KOPT-K1 (cell line): ENCODE measurements around the gene GPX4.

Source experiments
- H3K27ac ChIP-seq: fragments of 200-600 bp; sonication (generic); 2 replicates; pipeline ENCODE4 v1.5.1; 2016; ENCODE audit warnings: antibody characterized with exemption, mild to moderate bottlenecking, low read depth, low read length; ENCODE audit not compliant: poor library complexity, severe bottlenecking
- H3K36me3 ChIP-seq: fragments of 200-600 bp; sonication (generic); 2 replicates; pipeline ENCODE4 v1.5.1; 2017; ENCODE audit warnings: antibody characterized with exemption, mild to moderate bottlenecking, low read length, moderate library complexity; ENCODE audit not compliant: insufficient read depth
- H3K9me3 ChIP-seq: fragments of 200-600 bp; sonication (generic); 2 replicates; pipeline ENCODE4 v1.5.1; 2017; ENCODE audit warnings: antibody characterized with exemption, low read length, mild to moderate bottlenecking; ENCODE audit not compliant: insufficient read depth, poor library complexity, severe bottlenecking

GPX4 gene

DNA sequence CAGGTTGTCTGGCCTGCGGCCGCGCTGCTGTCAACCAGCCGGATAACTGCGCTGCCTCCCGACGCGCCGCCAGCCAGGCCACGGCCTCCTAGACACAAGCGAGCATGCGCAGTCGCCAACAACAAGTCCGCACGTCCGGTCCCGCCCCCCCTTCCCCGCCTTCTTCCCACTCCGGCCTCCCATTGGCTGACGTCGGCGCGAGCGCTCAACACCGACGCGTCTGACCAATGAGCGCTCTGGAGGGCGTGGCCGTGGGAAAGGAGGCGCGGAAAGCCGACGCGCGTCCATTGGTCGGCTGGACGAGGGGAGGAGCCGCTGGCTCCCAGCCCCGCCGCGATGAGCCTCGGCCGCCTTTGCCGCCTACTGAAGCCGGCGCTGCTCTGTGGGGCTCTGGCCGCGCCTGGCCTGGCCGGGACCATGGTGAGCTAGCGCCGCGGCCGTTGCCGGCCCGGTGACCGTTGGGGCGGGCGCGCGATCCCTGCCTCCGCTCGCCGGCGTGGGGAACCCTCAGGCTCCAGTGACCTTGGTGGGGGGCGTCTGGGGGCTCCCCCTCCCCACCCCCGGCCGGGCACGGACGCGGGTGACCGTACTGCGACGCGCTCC lies at the start of gene GPX4:
Gene GPX4, plus strand, starts transcription at position 287 of the 603 bp plus-strand sequence. Its CDS starts 50 bp downstream, at position 337.
- Histone ChIP-seq H3K27ac (peak within 1 kb of the TSS; percentile 81), H3K36me3 (peaks cover 28% of the 10 kb centered on the region)

DNA sequence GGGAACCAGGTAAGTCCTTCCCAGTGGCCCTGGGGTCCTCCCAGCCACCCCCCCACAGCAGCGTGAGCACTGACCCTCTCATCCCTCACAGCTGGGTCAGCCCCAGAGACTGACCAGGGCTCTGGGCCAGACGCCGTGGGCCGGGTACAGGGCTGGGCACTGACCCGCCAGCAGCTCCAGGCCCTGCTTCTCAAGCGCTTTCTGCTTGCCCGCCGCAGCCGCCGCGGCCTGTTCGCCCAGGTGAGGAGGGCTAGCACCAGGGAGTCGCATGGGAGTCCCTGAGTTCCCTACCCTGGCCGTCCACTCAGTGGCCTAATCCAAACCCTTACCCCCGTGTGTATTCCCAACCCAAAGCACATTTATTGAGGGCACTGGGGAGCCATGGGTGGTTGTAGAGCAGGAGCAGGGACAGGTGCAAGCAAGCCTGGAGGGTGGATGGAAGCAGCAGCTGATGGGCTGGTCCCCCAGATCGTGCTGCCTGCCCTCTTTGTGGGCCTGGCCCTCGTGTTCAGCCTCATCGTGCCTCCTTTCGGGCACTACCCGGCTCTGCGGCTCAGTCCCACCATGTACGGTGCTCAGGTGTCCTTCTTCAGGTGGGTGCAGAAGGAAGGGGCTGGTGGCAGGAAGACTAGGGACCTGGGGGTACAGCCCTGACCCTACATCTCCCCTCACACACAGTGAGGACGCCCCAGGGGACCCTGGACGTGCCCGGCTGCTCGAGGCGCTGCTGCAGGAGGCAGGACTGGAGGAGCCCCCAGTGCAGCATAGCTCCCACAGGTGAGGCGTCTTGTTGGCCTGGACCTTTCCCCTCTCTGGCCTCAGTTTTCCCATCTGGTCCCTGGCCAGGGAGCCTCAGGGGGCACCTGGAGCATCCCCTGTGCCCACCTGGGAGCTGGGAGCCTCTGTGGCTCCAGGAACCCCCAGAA lies 49.4 kb upstream of the GPX4 start:
- H3K27ac ChIP-seq = no peak overlapping the region
- H3K9me3 ChIP-seq = no peaks in the 10 kb centered on the region
- peaks cover 4% of the 10 kb centered on the region; the same call in 1 of the 2 replicates for H3K36me3 ChIP-seq

More for the DNA sequence above, at the start of gene GPX4:
- no peaks in the 10 kb centered on the region for H3K9me3 ChIP-seq

DNA sequence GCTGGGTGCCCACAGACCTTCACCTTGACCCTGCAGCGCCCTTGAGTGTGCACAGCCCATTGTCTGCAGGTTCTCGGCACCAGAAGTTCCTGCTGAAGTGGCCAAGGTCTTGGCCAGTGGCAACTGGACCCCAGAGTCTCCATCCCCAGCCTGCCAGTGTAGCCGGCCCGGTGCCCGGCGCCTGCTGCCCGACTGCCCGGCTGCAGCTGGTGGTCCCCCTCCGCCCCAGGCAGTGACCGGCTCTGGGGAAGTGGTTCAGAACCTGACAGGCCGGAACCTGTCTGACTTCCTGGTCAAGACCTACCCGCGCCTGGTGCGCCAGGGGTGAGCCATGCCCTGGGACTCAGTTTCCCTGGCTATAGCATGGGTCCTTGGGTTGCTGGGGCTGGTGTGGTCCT lies 48.8 kb upstream of the GPX4 start:
- Histone ChIP-seq H3K27ac (no peak overlapping the region), H3K9me3 (no peaks in the 10 kb centered on the region), H3K36me3 (peaks cover 4% of the 10 kb centered on the region; the same call in 1 of the 2 replicates)

DNA sequence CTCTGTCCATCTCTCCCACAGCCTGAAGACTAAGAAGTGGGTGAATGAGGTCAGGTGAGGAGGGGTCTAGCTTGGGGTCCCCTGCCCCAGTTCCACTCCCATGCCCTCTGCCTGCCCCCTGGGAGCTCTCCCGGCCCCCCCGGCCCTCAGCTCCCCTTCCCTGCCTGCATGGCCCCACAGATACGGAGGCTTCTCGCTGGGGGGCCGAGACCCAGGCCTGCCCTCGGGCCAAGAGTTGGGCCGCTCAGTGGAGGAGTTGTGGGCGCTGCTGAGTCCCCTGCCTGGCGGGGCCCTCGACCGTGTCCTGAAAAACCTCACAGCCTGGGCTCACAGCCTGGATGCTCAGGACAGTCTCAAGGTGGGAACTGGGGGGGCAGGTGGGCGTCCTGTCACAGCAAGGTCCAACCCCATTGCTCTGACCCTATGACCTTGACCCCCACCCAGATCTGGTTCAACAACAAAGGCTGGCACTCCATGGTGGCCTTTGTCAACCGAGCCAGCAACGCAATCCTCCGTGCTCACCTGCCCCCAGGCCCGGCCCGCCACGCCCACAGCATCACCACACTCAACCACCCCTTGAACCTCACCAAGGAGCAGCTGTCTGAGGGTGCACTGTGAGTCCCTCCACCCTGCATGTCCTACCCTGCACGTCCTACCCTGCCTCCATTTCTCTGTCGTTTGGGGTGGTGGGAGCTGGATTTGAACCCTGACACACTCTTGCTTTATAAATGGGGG lies 47.7 kb upstream of the GPX4 start:
- no peaks in the 10 kb centered on the region for H3K9me3 ChIP-seq

GRCh38 chr19:1057176-1057855 lies 46.5 kb upstream of the GPX4 start:
- H3K27ac ChIP-seq = peak overlapping the region; percentile 68
- peaks cover 4% of the 10 kb centered on the region; the same call in 1 of the 2 replicates for H3K36me3 ChIP-seq
- no peaks in the 10 kb centered on the region for H3K9me3 ChIP-seq

More for the DNA sequence above, 47.7 kb upstream of the GPX4 start:
- Histone ChIP-seq H3K27ac (no peak overlapping the region), H3K36me3 (peaks cover 4% of the 10 kb centered on the region; the same call in 1 of the 2 replicates)

DNA sequence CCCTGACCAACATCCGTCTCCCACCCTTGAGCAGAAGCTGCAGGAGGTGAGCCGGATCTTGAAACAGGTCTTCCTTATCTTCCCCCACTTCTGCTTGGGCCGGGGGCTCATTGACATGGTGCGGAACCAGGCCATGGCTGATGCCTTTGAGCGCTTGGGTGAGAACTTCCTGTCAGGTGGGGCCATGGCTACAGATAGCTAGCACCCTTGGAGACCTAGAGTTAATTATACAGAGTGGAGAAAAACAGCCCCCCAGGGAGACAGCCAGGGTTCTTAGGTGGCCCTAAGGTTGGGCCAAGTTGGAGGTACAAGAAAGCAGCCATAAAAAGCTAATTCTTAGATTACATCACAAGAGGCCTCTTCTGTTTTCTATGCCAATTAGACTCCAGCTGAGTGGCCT lies 45.7 kb upstream of the GPX4 start:
- peaks cover 4% of the 10 kb centered on the region; the same call in 1 of the 2 replicates for H3K36me3 ChIP-seq
- no peaks in the 10 kb centered on the region for H3K9me3 ChIP-seq
- H3K27ac ChIP-seq = peak overlapping the region; percentile 68

- Histone ChIP-seq H3K27ac (no peak overlapping the region), H3K36me3 (peaks cover 4% of the 10 kb centered on the region; the same call in 1 of the 2 replicates), H3K9me3 (no peaks in the 10 kb centered on the region)
These were observed 43.1 kb upstream of the GPX4 start for GRCh38 chr19:1060689-1061088.

DNA sequence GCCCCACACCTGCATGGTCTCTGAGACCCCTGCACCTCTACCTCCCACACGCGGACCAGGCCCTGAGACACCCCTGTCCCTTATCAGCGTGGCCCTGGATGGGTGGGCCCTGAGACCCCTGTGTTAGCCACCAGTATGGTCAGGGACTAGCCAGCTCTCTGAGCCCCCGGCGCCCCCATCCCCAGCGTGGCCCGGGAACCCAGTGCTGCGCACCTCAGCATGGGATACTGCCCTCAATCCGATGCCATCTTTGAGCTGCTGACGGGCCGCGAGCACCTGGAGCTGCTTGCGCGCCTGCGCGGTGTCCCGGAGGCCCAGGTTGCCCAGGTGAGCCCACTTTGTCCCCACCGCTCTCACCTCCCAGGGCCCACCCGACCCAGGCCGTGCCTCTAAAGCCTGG lies 41.8 kb upstream of the GPX4 start:
- Histone ChIP-seq H3K9me3 (no peaks in the 10 kb centered on the region), H3K27ac (no peak overlapping the region), H3K36me3 (no peaks in the 10 kb centered on the region)

- Histone ChIP-seq H3K9me3 (no peaks in the 10 kb centered on the region), H3K36me3 (no peaks in the 10 kb centered on the region), H3K27ac (no peak overlapping the region)
These were observed 41.3 kb upstream of the GPX4 start for GRCh38 chr19:1062387-1063029.

DNA sequence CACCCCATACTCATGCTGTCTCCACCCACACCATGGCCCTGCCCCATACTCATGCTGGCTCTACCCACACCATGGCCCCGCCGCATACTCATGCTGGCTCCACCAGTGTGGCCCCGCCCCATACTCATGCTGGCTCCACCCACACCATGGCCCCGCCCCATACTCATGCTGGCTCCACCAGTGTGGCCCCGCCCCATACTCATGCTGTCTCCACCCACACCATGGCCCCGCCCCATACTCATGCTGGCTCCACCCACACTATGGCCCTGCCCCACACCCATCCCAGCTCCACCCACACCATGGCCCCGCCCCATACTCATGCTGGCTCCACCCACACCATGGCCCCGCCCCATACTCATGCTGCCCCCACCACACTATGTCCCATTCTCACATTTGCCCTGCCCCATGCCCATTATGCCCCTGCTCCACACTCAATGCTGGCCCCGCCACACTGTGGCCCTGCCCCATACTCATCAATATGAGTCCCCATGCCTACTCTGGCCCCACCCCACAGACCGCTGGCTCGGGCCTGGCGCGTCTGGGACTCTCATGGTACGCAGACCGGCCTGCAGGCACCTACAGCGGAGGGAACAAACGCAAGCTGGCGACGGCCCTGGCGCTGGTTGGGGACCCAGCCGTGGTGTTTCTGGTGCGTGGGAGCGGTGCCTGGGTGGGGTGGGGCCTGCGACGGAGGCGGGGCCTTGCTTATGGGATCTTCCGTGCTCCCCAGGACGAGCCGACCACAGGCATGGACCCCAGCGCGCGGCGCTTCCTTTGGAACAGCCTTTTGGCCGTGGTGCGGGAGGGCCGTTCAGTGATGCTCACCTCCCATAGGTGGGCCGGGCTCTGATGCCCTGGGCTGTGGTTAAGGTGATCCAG lies 40.5 kb upstream of the GPX4 start:
- Histone ChIP-seq H3K36me3 (0 out of 2 replicates have a peak, but pooled peaks cover under 1% of the 10 kb centered on the region), H3K27ac (no peak overlapping the region), H3K9me3 (no peaks in the 10 kb centered on the region)

- peaks cover 8% of the 10 kb centered on the region; the same call in 1 of the 2 replicates for H3K36me3 ChIP-seq
- no peaks in the 10 kb centered on the region for H3K9me3 ChIP-seq
- no peak overlapping the region for H3K27ac ChIP-seq
These were observed 39.7 kb upstream of the GPX4 start for GRCh38 chr19:1063909-1064660.

DNA sequence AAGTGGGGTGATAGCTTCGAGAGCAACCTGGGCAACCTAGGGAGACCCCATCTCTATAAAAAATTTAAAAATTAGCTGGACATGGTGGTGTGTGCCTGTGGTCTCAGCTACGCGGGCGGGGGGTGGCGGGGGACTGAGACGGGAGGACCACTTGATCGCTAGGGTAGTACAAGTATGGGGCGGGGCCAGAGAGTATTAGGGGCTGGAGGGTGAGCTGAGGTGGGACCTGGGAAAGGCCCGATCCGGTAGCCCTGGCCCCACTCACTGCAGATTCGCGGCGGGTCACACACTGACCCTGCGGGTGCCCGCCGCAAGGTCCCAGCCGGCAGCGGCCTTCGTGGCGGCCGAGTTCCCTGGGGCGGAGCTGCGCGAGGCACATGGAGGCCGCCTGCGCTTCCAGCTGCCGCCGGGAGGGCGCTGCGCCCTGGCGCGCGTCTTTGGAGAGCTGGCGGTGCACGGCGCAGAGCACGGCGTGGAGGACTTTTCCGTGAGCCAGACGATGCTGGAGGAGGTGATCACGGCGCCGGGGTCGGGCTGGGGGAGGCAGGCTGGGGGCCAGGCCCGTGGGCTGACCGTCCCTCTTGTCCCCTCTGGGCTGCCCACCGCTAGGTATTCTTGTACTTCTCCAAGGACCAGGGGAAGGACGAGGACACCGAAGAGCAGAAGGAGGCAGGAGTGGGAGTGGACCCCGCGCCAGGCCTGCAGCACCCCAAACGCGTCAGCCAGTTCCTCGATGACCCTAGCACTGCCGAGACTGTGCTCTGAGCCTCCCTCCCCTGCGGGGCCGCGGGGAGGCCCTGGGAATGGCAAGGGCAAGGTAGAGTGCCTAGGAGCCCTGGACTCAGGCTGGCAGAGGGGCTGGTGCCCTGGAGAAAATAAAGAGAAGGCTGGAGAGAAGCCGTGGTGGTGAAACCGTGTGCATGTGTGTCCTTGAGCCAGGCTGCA lies 38.9 kb upstream of the GPX4 start:
- H3K27ac ChIP-seq = no peak overlapping the region
- H3K36me3 ChIP-seq = peaks cover 15% of the 10 kb centered on the region
- no peaks in the 10 kb centered on the region for H3K9me3 ChIP-seq
